ENCODE measurements around the gene FN1. TPM values are rescaled to one million over a fixed set of nuclear protein-coding genes. Genes with fewer than 3 reads are reported as not detected.
A peak's percentile ranks its signal among the peaks of the same experiment; 100 is the strongest.
"Not testable (repeated sequence)": the region's sequence is repeated elsewhere in the genome, so short reads cannot be mapped to it uniquely, and the experiment has no call there.

FN1 gene
- total RNA-seq, 2 experiments from 2014 or later = 0.53 to 0.71 TPM

GRCh38 chr2:215313255-215313613, 122.6 kb downstream of the FN1 start:
- Mint-ChIP-seq H3K4me3 (peak overlapping the region; percentile 96), H3K36me3 (peaks cover 29% of the 10 kb centered on the region), H3K9me3 (no peaks in the 10 kb centered on the region), H3K4me1 (peaks cover 29% of the 10 kb centered on the region), H3K27ac (peak overlapping the region; percentile 91), H3K27me3 (no peaks in the 10 kb centered on the region)
- no peak for ATAC-seq (ENCODE audit: low read depth)
- POLR2A ChIA-PET = no interaction called here
- no peak for DNase-seq

DNA sequence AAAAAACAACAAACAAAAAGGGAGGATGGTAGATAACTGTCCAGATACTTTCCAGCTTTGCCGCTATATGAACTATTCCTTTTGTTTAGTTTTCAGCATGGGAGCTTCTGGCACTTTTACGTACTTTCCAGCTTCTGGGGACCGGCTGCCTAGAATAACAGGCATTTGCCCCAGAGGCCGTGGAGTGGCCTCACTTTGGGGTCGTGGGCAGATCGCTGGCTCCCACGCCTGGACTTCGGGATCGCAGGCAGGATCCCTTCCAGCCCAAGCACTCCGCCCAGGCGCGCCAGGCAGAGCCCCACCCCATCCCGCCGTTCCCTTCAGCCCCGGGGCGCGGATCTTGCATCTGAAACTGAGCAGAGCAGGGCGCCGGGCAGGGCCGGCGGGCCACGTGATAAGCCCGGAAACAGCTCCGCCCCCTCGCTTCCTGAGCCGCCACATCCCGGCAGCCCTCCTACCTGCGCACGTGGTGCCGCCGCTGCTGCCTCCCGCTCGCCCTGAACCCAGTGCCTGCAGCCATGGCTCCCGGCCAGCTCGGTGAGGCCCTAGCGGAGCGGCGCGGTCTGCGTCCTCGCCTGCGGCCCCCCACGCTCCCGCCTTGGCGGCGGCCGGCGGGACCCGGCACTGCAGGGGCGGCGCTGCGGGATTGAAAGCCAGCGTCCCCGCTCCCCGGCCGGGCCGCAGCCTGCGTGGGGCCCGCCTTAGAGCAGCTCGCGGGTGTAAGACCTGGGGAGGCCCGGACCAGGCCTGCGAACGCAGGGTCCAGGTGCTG, 124.1 kb downstream of the FN1 start, which contains the start of gene ATIC:
Gene ATIC, plus strand, starts transcription at position 435 of the 772 bp plus-strand sequence. Its CDS starts 84 bp downstream, at position 519.
- POLR2A ChIA-PET = interaction anchor here (0.6 to 1.2 kb wide), 10 partner anchors 8 to 638 kb away, joined by 3 to 6 read pairs (median 4); no protein-coding TSS in a partner anchor
- H3K36me3 Mint-ChIP-seq = peaks cover 26% of the 10 kb centered on the region
- H3K4me3 Mint-ChIP-seq = peak within 1 kb of the TSS; percentile 96
- H3K4me1 Mint-ChIP-seq = peaks cover 26% of the 10 kb centered on the region
- DNase-seq = peak; percentile 92
- H3K27ac Mint-ChIP-seq = peak within 1 kb of the TSS; percentile 91
- no peaks in the 10 kb centered on the region for H3K27me3 Mint-ChIP-seq
- H3K9me3 Mint-ChIP-seq = no peaks in the 10 kb centered on the region
- peak; percentile 99 for ATAC-seq (ENCODE audit: low read depth)

DNA sequence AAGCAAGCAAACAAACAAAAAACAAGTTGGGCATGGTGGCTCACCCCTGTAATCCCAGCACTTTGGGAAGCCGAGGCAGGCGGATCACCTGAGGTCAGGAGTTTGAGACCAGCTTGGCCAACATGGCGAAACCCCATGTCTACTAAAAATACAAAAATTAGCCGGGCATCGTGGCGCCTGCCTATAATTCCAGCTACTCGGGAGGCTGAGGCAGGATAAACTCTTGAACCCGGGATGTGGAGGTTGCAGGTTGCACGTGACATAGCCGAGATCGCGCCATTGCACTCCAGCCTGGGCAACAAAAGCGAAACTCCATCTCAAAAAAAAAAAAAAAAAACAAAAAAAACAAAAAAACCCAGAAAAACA, 124.6 kb downstream of the FN1 start:
- H3K4me1 Mint-ChIP-seq = peaks cover 24% of the 10 kb centered on the region
- H3K36me3 Mint-ChIP-seq = peaks cover 24% of the 10 kb centered on the region
- DNase-seq (peak; percentile 40), ATAC-seq (ENCODE audit: low read depth) (peak; percentile 15)
- H3K9me3 Mint-ChIP-seq, H3K27me3 Mint-ChIP-seq: not testable (repeated sequence)
- H3K27ac Mint-ChIP-seq = peak overlapping the region; percentile 84
- POLR2A ChIA-PET = interaction anchor here (0.6 to 1.2 kb wide), 9 partner anchors 9 to 538 kb away, joined by 3 to 6 read pairs (median 4); no protein-coding TSS in a partner anchor
- peak overlapping the region; percentile 83 for H3K4me3 Mint-ChIP-seq

Other genes starting within 250 kb of the FN1 start
- 100 to 1,000 TPM; 117 to 120 TPM for gene ATIC, start 124.0 kb downstream of the FN1 start, total RNA-seq